ENCODE data around the gene PIAS2.

The PIAS2 gene

DNA sequence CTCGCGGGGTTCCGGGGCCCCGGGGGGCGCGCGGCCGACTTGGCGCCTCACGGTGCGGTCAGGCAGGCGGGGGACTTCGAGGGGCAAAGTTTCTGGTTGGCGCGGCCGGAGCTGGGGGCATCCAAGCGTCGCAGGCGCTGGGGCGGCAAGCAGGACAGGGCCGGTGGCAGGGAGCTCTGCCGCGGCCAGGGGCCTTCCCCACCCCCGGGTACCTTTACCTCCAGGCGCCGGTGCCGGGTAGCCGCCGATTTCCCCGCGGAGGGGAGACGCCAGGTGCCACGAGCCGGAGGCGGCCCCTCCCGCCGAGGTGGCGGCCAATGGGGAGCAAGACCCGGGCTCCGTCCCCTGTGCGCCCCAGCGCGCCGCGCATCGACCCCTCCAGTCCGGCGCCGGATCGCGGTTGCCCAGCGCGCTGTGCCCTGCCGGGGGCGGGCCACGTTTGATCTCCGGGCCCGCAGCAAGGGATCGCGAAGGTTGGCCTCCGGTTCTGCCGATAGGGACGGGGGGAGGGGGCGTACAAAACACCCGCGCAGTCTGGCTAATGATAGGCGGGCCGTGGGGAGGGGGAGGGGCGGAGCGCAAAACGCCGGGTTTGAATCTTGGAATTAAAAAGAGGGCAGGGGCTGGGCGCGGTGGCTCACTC lies 160.6 kb downstream of the PIAS2 start, which contains the start of gene ST8SIA5:
Gene ST8SIA5, minus strand, starts transcription at position 495 of the 643 bp plus-strand sequence. CDS start 545 bp downstream, outside the sequence.
- FAIRE-seq, result no peak

DNA sequence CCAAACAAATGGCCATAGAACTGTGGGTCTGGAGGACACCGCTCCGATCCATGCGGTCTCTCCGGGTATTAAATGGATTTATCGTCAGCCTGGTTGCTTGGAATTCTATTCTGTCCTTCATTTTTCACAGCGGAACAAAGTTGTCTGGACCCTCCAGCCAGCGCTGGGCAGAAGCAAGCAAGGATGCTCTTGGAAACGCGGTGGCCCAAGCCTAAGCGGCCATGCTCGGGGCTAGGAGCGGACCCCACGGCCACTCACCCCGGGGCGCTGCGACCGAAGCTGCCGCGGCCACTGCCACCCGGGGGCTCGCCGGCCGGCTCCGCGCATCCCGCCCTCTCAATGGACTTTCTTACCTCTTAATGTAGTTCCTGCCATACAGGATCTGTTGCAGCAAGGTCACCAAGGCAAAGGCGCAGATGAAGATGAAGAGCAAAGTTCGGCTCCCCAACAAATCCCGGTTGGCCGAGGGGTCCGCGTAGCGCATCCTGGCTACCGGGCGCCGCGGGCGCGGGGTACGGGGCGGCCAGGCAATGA lies 161.2 kb downstream of the PIAS2 start:
- FAIRE-seq, result no peak

GRCh38 chr18:46755315-46756024 lies 161.8 kb downstream of the PIAS2 start:
- FAIRE-seq, result no peak

GRCh38 chr18:46754661-46755292 lies 162.5 kb downstream of the PIAS2 start:
- no peak for FAIRE-seq

DNA sequence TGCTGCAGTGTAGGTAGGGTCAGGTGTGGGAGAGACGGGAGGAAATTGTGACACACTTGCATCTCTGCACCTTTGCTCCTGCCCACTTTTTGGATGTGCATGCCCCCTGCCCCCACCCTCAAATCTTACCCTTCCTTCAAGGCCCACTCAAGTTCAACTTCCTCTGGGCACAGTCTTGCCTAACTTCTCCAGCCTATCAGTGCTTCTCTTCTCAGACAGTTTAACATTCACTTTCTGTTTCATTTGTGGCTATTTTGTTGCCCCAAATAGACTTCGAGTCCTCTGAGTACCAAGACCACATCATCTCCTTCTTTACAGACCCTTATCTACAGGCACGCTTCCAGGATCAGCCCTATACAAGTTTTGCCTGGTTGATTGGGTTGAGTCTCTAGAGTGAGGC lies 163.1 kb downstream of the PIAS2 start:
- no peak for FAIRE-seq

Measured in endometrium (tissue), 2 donors.